GM21390 (cell line): Measurements from ENCODE around the gene ERC2.
"Not testable (repeated sequence)": the region's sequence is repeated elsewhere in the genome, so short reads cannot be mapped to it uniquely, and the experiment has no call there.

ENCODE experiments used
- ATAC-seq: cut with Tn5 transposase; IDR thresholded peaks from one replicate; pipeline ENCODE4 v1.9.1; 2021; ENCODE audit not compliant: unreplicated experiment

Gene ERC2

GRCh38 chr3:55859305-55859704 is 609.0 kb downstream of the ERC2 start:
- ATAC-seq, result no peak

GRCh38 chr3:55858727-55859126 is 609.5 kb downstream of the ERC2 start:
- ATAC-seq, result no peak

GRCh38 chr3:55858302-55858701 is 610.0 kb downstream of the ERC2 start:
- no peak for ATAC-seq

- ATAC-seq, result no peak
Observed at GRCh38 chr3:55857633-55858032, 610.6 kb downstream of the ERC2 start.

GRCh38 chr3:55855311-55855710 is 613.0 kb downstream of the ERC2 start:
- no peak for ATAC-seq

GRCh38 chr3:55854494-55854893 is 613.8 kb downstream of the ERC2 start:
- ATAC-seq, result no peak

- ATAC-seq, result no peak
Observed at GRCh38 chr3:55852326-55852725, 615.9 kb downstream of the ERC2 start.

- no peak for ATAC-seq
Observed at GRCh38 chr3:55842204-55842603, 626.1 kb downstream of the ERC2 start.

- ATAC-seq, result not testable (repeated sequence)
Observed at GRCh38 chr3:55831876-55832275, 636.4 kb downstream of the ERC2 start.

GRCh38 chr3:55828712-55829111 is 639.6 kb downstream of the ERC2 start:
- ATAC-seq, result no peak

GRCh38 chr3:55827786-55828185 is 640.5 kb downstream of the ERC2 start:
- ATAC-seq, result no peak

- no peak for ATAC-seq
Observed at GRCh38 chr3:55826731-55827496, 641.4 kb downstream of the ERC2 start.

GRCh38 chr3:55826097-55826496 is 642.2 kb downstream of the ERC2 start:
- no peak for ATAC-seq

- no peak for ATAC-seq
Observed at GRCh38 chr3:55824406-55824805, 643.9 kb downstream of the ERC2 start.

GRCh38 chr3:55823829-55824228 is 644.4 kb downstream of the ERC2 start:
- no peak for ATAC-seq

- no peak for ATAC-seq
Observed at GRCh38 chr3:55823001-55823400, 645.3 kb downstream of the ERC2 start.

- ATAC-seq, result no peak
Observed at GRCh38 chr3:55819005-55819404, 649.3 kb downstream of the ERC2 start.

- ATAC-seq, result no peak
Observed at GRCh38 chr3:55818485-55818884, 649.8 kb downstream of the ERC2 start.

- no peak for ATAC-seq
Observed at GRCh38 chr3:55816794-55817576, 651.3 kb downstream of the ERC2 start.

- no peak for ATAC-seq
Observed at GRCh38 chr3:55815262-55815661, 653.0 kb downstream of the ERC2 start.

GRCh38 chr3:55813268-55814097 is 654.8 kb downstream of the ERC2 start:
- no peak for ATAC-seq
